SIG-M5 treated with dmso at 0.1 percent for 504 hours (cell line): ENCODE results near the gene DIP2C.
"Not testable (repeated sequence)": the region's sequence is repeated elsewhere in the genome, so short reads cannot be mapped to it uniquely, and the experiment has no call there.

Source experiments
- DNase-seq: peaks from one replicate; lab custom pipeline; 2025; ENCODE audit not compliant: unreplicated experiment; lab: John Stamatoyannopoulos, UW

Gene DIP2C

GRCh38 chr10:474406-474805, 215.1 kb downstream of the DIP2C start:
- no peak for DNase-seq

GRCh38 chr10:472241-472910, 217.1 kb downstream of the DIP2C start:
- no peak for DNase-seq

GRCh38 chr10:470339-471003, 219.0 kb downstream of the DIP2C start:
- DNase-seq, result no peak

GRCh38 chr10:469947-470338, 219.5 kb downstream of the DIP2C start:
- no peak for DNase-seq

GRCh38 chr10:459743-460142, 229.7 kb downstream of the DIP2C start:
- no peak for DNase-seq

GRCh38 chr10:458421-458851, 231.0 kb downstream of the DIP2C start:
- no peak for DNase-seq

GRCh38 chr10:456486-456885, 233.0 kb downstream of the DIP2C start:
- no peak for DNase-seq

GRCh38 chr10:454860-455259, 234.6 kb downstream of the DIP2C start:
- DNase-seq, result peak; percentile 13

GRCh38 chr10:453647-454046, 235.8 kb downstream of the DIP2C start:
- DNase-seq, result no peak

GRCh38 chr10:452512-453426, 236.7 kb downstream of the DIP2C start:
- DNase-seq, result no peak

GRCh38 chr10:451856-452255, 237.6 kb downstream of the DIP2C start:
- DNase-seq, result no peak

- DNase-seq, result no peak
Measured at GRCh38 chr10:451021-451471, 238.4 kb downstream of the DIP2C start.

GRCh38 chr10:450463-450862, 239.0 kb downstream of the DIP2C start:
- no peak for DNase-seq

- not testable (repeated sequence) for DNase-seq
Measured at GRCh38 chr10:449331-449730, 240.1 kb downstream of the DIP2C start.

- DNase-seq, result no peak
Measured at GRCh38 chr10:443459-443858, 246.0 kb downstream of the DIP2C start.

- no peak for DNase-seq
Measured at GRCh38 chr10:442209-442608, 247.3 kb downstream of the DIP2C start.

GRCh38 chr10:441659-442058, 247.8 kb downstream of the DIP2C start:
- DNase-seq, result no peak

- DNase-seq, result no peak
Measured at GRCh38 chr10:440127-440526, 249.3 kb downstream of the DIP2C start.

- no peak for DNase-seq
Measured at GRCh38 chr10:437698-438490, 251.6 kb downstream of the DIP2C start.

- peak; percentile 58 for DNase-seq
Measured at GRCh38 chr10:436911-437665, 252.4 kb downstream of the DIP2C start.
